Uterus (tissue), 2 donors: ENCODE data around the gene HAUS8.

ENCODE experiments used
- POLR2A ChIP-seq, 2 donors: fragments of 450-650 bp; IDR thresholded peaks; one replicate each; pipeline ENCODE4 v1.6.1; 2016; ENCODE audit warnings: antibody characterized with exemption in 2 of 2, mild to moderate bottlenecking in 1 of 2, moderate library complexity in 1 of 2
- TF ChIP-seq, protein P1 (sequence below), 4 experiments: fragments of 200-600 bp in 2 of 4; fragments of 450-650 bp in 2 of 4; sonication (generic) in 2 of 4; IDR thresholded peaks; one replicate each; pipeline ENCODE4 v1.5.1; 2016 to 2019; ENCODE audit warnings: antibody characterized with exemption in 4 of 4, mild to moderate bottlenecking in 2 of 4, moderate library complexity in 1 of 4

DNA sequence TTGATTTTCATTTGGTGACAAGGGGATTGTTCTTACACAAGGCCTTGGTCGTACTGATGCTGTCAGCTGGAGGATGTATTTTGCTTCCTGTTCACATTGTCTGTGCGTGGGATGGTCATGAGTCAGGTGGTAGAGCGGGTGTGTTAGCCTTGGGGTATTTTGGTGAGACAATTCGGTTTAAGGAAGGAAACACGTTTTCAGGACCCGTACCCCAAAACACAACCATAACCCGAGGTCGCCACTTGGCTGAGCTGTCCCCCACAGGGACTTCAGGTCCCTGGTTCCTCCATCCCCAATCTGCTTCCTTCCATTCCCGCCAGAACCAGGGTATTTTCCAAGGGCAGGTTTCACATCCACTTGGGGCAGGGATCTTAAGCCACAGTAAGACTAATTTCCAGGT, 15.3 kb upstream of the HAUS8 start:
- TF ChIP-seq, protein P1, sequence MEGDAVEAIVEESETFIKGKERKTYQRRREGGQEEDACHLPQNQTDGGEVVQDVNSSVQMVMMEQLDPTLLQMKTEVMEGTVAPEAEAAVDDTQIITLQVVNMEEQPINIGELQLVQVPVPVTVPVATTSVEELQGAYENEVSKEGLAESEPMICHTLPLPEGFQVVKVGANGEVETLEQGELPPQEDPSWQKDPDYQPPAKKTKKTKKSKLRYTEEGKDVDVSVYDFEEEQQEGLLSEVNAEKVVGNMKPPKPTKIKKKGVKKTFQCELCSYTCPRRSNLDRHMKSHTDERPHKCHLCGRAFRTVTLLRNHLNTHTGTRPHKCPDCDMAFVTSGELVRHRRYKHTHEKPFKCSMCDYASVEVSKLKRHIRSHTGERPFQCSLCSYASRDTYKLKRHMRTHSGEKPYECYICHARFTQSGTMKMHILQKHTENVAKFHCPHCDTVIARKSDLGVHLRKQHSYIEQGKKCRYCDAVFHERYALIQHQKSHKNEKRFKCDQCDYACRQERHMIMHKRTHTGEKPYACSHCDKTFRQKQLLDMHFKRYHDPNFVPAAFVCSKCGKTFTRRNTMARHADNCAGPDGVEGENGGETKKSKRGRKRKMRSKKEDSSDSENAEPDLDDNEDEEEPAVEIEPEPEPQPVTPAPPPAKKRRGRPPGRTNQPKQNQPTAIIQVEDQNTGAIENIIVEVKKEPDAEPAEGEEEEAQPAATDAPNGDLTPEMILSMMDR (IDR thresholded peaks at IDR 0.05): no peak
- no peak for TF ChIP-seq POLR2A (IDR thresholded peaks at IDR 0.05)
